ENCODE data around the gene SORCS3. TPM values are rescaled to one million over a fixed set of nuclear protein-coding genes. Genes with fewer than 3 reads are reported as not detected.

SORCS3 gene
- total and polyA plus RNA-seq, 2 experiments from 2014 or later = not detected

DNA sequence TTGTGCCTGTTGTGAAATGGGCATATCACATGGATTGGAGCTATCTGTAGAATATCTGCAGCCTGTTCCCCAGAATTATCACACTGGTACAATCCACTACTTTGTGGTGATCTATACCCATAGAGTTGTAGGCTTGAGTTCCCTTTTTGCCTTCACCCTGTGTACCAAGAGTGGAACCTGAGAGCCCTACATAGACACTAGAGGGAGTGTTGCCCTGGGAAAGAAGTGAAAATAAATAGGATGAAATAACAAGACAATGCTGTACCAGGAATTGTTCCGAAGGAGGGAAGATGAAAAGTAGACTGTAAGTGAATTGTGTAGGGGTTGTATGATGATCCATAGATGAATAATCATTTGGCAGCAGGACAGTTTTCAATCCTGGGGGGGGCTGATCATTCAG is 9.0 kb downstream of the SORCS3 start:
- no peaks in the 10 kb centered on the region for H3F3A ChIP-seq (ENCODE audit: insufficient read depth)
- no peaks in the 10 kb centered on the region for H3K4me1 ChIP-seq (ENCODE audit: insufficient read depth)
- H3K27me3 ChIP-seq (replicated peaks; ENCODE audit: insufficient read depth) = peaks cover 8% of the 10 kb centered on the region
- no peaks in the 10 kb centered on the region for H3K79me2 ChIP-seq (ENCODE audit: insufficient read depth)
- H3K9me3 ChIP-seq (ENCODE audit: low read depth) = no peaks in the 10 kb centered on the region
- H3K9ac ChIP-seq = no peak overlapping the region
- no peak for TF ChIP-seq EZH2 (IDR thresholded peaks at IDR 0.05; ENCODE audit: insufficient read depth, poor library complexity, severe bottlenecking)
- TF ChIP-seq EZH2phosphoT487 (IDR thresholded peaks at IDR 0.05; ENCODE audit: insufficient read depth, low read depth) = no peak
- in situ Hi-C loops (cut with MboI) = no loop called here
- no peak overlapping the region for H3K4me2 ChIP-seq (ENCODE audit: unreplicated experiment)
- WGBS, 2 experiments (ENCODE audit: low coverage in 1 of 2, low lambda C conversion rate in 2 of 2, missing lambda C conversion rate in 2 of 2) = 3 to 25% methylated on average over 1 of the region's 1 CpG
- no peaks in the 10 kb centered on the region for H3K9me2 ChIP-seq (ENCODE audit: insufficient read depth)
- H3K4me3 ChIP-seq = no peak overlapping the region
- no peaks in the 10 kb centered on the region for H3K36me3 ChIP-seq (ENCODE audit: low read depth)
- no peak overlapping the region for H2AFZ ChIP-seq
- DNase-seq = no peak
- no peak overlapping the region for H3K27ac ChIP-seq
- H4K20me1 ChIP-seq (ENCODE audit: insufficient read depth) = no peaks in the 10 kb centered on the region

DNA sequence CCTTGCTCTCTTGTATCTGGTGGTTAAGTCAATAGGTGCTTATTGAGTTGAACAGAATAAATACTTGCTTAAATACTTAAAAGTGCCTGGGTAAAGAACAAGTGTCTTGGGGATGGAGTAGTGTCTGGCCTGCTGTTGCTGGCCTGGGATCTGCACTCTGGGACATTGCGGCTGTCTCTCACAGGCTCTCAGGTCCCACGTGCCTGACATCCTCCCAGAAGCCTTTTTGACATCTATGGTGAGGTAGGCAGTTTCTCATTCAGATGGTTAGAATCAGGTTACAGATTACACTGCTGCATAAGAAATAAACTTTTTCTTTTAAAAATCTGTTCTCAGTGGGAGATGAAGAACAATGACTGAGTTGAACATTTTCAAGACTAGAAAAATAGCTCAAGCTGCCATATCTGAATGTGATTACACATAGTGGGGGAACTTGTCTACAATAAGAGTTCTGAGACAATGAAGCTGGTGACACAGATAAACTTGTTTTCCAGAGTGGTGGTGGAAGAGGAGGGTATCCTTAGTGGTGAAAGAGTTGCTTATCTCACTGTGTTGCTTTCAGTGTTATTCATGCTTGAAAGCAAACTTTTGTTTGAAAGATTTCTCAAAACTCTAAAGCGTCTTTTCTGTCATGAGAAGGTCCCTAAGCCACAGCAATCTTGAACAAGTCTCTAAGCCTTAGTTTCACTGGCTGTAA is 9.7 kb downstream of the SORCS3 start:
- Histone ChIP-seq H3K4me2 (ENCODE audit: unreplicated experiment) (no peak overlapping the region), H3K79me2 (ENCODE audit: insufficient read depth) (no peaks in the 10 kb centered on the region), H3K27me3 (replicated peaks; ENCODE audit: insufficient read depth) (peaks cover 2% of the 10 kb centered on the region; the same call in 1 of the 2 replicates), H3K4me1 (ENCODE audit: insufficient read depth) (no peaks in the 10 kb centered on the region), H3K9me2 (ENCODE audit: insufficient read depth) (no peaks in the 10 kb centered on the region), H2AFZ (no peak overlapping the region), H3K36me3 (ENCODE audit: low read depth) (no peaks in the 10 kb centered on the region), H3K9me3 (ENCODE audit: low read depth) (no peaks in the 10 kb centered on the region), H3K27ac (no peak overlapping the region), H3F3A (ENCODE audit: insufficient read depth) (no peaks in the 10 kb centered on the region), H3K9ac (no peak overlapping the region), H4K20me1 (ENCODE audit: insufficient read depth) (no peaks in the 10 kb centered on the region), H3K4me3 (no peak overlapping the region)
- WGBS, 2 experiments (ENCODE audit: low coverage in 1 of 2, low lambda C conversion rate in 2 of 2, missing lambda C conversion rate in 2 of 2) = 53 to 61% methylated on average over 3 of the region's 3 CpGs
- TF ChIP-seq EZH2 (IDR thresholded peaks at IDR 0.05; ENCODE audit: insufficient read depth, poor library complexity, severe bottlenecking) (no peak), EZH2phosphoT487 (IDR thresholded peaks at IDR 0.05; ENCODE audit: insufficient read depth, low read depth) (no peak)
- DNase-seq = no peak
- in situ Hi-C loops (cut with MboI) = no loop called here

DNA sequence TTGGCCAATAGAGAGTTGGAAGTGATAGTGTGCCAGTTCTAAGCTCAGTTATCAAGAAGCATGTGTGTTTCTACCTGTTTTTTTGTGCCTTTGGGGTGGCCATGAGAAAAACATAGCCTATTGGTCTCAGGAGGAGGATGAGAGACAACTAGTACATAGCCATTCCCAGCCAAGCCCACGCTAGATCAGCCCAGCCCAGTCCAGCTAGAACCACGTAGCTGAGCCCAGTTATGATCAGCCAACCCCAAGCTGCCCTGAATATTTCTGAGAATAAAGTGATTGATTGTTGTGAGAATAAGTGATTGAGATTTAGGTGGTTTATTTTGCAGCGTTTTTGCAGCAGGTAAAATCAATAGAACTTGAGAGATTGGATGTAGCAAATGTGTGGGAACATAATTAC is 15.9 kb downstream of the SORCS3 start:
- Histone ChIP-seq H3K4me3 (no peak overlapping the region), H3K36me3 (ENCODE audit: low read depth) (no peaks in the 10 kb centered on the region), H3K27ac (no peak overlapping the region), H3K27me3 (replicated peaks; ENCODE audit: insufficient read depth) (no peaks in the 10 kb centered on the region), H3K79me2 (ENCODE audit: insufficient read depth) (no peaks in the 10 kb centered on the region), H3K9ac (no peak overlapping the region), H3K9me2 (ENCODE audit: insufficient read depth) (no peaks in the 10 kb centered on the region), H3K9me3 (ENCODE audit: low read depth) (no peaks in the 10 kb centered on the region), H2AFZ (no peak overlapping the region), H3K4me2 (ENCODE audit: unreplicated experiment) (no peak overlapping the region), H3K4me1 (ENCODE audit: insufficient read depth) (no peaks in the 10 kb centered on the region), H4K20me1 (ENCODE audit: insufficient read depth) (no peaks in the 10 kb centered on the region), H3F3A (ENCODE audit: insufficient read depth) (no peaks in the 10 kb centered on the region)
- no peak for DNase-seq
- 28% methylated on average over 3 of the region's 3 CpGs for WGBS, 2 experiments (ENCODE audit: low coverage in 1 of 2, low lambda C conversion rate in 2 of 2, missing lambda C conversion rate in 2 of 2)
- TF ChIP-seq EZH2phosphoT487 (IDR thresholded peaks at IDR 0.05; ENCODE audit: insufficient read depth, low read depth) (no peak), EZH2 (IDR thresholded peaks at IDR 0.05; ENCODE audit: insufficient read depth, poor library complexity, severe bottlenecking) (no peak)
- in situ Hi-C loops (cut with MboI) = no loop called here

DNA sequence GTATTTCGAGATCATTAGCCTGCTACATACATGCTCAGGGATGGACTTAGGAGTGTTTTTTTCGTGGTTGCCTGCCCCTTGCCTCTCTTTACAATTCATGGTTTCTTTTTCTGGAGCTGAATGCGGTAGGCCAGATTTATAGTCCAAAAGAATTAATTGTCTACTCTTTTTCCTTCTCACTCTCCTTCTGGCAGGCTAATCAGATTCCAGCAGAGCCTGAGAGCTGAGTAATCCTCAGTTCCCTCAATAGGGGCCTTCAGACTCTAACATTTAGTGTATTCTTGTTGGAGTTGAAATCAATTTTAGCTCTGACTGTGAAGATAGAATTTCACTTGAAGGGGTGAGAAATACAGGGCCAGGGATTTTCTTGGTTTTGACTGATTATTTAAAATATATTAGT is 16.4 kb downstream of the SORCS3 start:
- H3K36me3 ChIP-seq (ENCODE audit: low read depth) = no peaks in the 10 kb centered on the region
- H3K27me3 ChIP-seq (replicated peaks; ENCODE audit: insufficient read depth) = no peaks in the 10 kb centered on the region
- 18 to 22% methylated on average over 3 of the region's 3 CpGs for WGBS, 2 experiments (ENCODE audit: low coverage in 1 of 2, low lambda C conversion rate in 2 of 2, missing lambda C conversion rate in 2 of 2)
- H3K79me2 ChIP-seq (ENCODE audit: insufficient read depth) = no peaks in the 10 kb centered on the region
- H4K20me1 ChIP-seq (ENCODE audit: insufficient read depth) = no peaks in the 10 kb centered on the region
- DNase-seq = peak; percentile 44
- H3K4me2 ChIP-seq (ENCODE audit: unreplicated experiment) = no peak overlapping the region
- no peaks in the 10 kb centered on the region for H3K9me3 ChIP-seq (ENCODE audit: low read depth)
- no peaks in the 10 kb centered on the region for H3F3A ChIP-seq (ENCODE audit: insufficient read depth)
- H3K4me1 ChIP-seq (ENCODE audit: insufficient read depth) = no peaks in the 10 kb centered on the region
- TF ChIP-seq EZH2 (IDR thresholded peaks at IDR 0.05; ENCODE audit: insufficient read depth, poor library complexity, severe bottlenecking) = no peak
- TF ChIP-seq EZH2phosphoT487 (IDR thresholded peaks at IDR 0.05; ENCODE audit: insufficient read depth, low read depth) = no peak
- in situ Hi-C loops (cut with MboI) = no loop called here
- H2AFZ ChIP-seq = no peak overlapping the region
- H3K9ac ChIP-seq = no peak overlapping the region
- H3K27ac ChIP-seq = no peak overlapping the region
- H3K9me2 ChIP-seq (ENCODE audit: insufficient read depth) = no peaks in the 10 kb centered on the region
- H3K4me3 ChIP-seq = no peak overlapping the region
